HepG2 (cell line): ENCODE measurements around the gene LIN28A. TPM values are rescaled to one million over a fixed set of nuclear protein-coding genes. Genes with fewer than 3 reads are reported as not detected.

Experiments
- BRD4 ChIP-seq: sonication (generic); formaldehyde crosslinking; IDR thresholded peaks from 2 replicates; pipeline ENCODE4 v1.4.0; 2020; ENCODE audit warnings: missing genetic modification reagents
- CREB1 ChIP-seq, 2 experiments: fragments of 450-650 bp in 1 of 2; IDR thresholded peaks; 2 replicates each; pipeline ENCODE4 v1.6.1; 2016 to 2017; ENCODE audit warnings: control low read depth in 1 of 2, mild to moderate bottlenecking in 1 of 2, missing compliant biosample characterization in 1 of 2, missing genetic modification characterization in 1 of 2
- EZH2 ChIP-seq: conservative IDR thresholded peaks from 2 replicates; pipeline ENCODE4 v1.6.1; 2012; ENCODE audit warnings: mild to moderate bottlenecking, low read depth, low read length, moderate library complexity
- FOXK1 ChIP-seq: sonication (generic); formaldehyde crosslinking; IDR thresholded peaks from 2 replicates; pipeline ENCODE4 v1.4.0; 2020; ENCODE audit warnings: low read depth, missing genetic modification reagents, borderline replicate concordance
- HNRNPUL1 ChIP-seq: fragments of 200-400 bp; formaldehyde crosslinking; IDR thresholded peaks from 2 replicates; pipeline ENCODE4 v1.6.1; 2017; ENCODE audit warnings: low read depth, mild to moderate bottlenecking, low read length, moderate library complexity
- KDM6A ChIP-seq: IDR thresholded peaks from 2 replicates; pipeline ENCODE4 v1.6.1; 2016; ENCODE audit warnings: low read depth
- ZMYM4 ChIP-seq: sonication (generic); formaldehyde crosslinking; IDR thresholded peaks from 2 replicates; pipeline ENCODE4 v1.8.1; 2023; ENCODE audit warnings: mild to moderate bottlenecking, missing genetic modification reagents
- ZNF20 ChIP-seq: sonication (generic); formaldehyde crosslinking; IDR thresholded peaks from 2 replicates; pipeline ENCODE4 v1.4.0; 2020; ENCODE audit warnings: mild to moderate bottlenecking, moderate library complexity, missing genetic modification reagents
- ZNF766 ChIP-seq: sonication (generic); formaldehyde crosslinking; IDR thresholded peaks from 2 replicates; pipeline ENCODE4 v1.5.0; 2020; ENCODE audit warnings: missing genetic modification reagents, borderline replicate concordance
- ZNF775 ChIP-seq: sonication (generic); formaldehyde crosslinking; IDR thresholded peaks from 2 replicates; pipeline ENCODE4 v1.4.0; 2020; ENCODE audit warnings: missing genetic modification reagents, mild to moderate bottlenecking, moderate library complexity, borderline replicate concordance
- polyA plus RNA-seq, 8 experiments: library from polyadenylated mRNA; depleted of rRNA in 3 of 8; stranded (reverse) in 7 of 8; unstranded in 1 of 8; fragments of >200 nt; fragmentation: Illumina TruSeq in 4 of 8; extraction: Trizol in 4 of 8; gene quantifications; 2 replicates each; pipeline versions ENCODE4 v1.2.1 to v1.2.3, GENCODE V29; 2011 to 2016; ENCODE audit warnings: low read depth in 4 of 8, missing spikeins in 1 of 8, mixed read lengths in 1 of 8; ENCODE audit not compliant: insufficient read depth in 1 of 8
- total RNA-seq, 5 experiments: library from RNA; depleted of rRNA; stranded (reverse); fragments of >200 nt; fragmentation: Illumina TruSeq; extraction: Trizol; gene quantifications; 2 replicates each; pipeline ENCODE4 v1.2.3, GENCODE V29; 2016; ENCODE audit warnings: low read depth in 1 of 5
- TF ChIP-seq, protein P1 (sequence below): sonication (generic); formaldehyde crosslinking; IDR thresholded peaks from 2 replicates; pipeline ENCODE4 v1.4.0; 2020; ENCODE audit warnings: missing genetic modification reagents, borderline replicate concordance
- TF ChIP-seq, protein P2 (sequence below): sonication (generic); formaldehyde crosslinking; IDR thresholded peaks from 2 replicates; pipeline ENCODE4 v1.4.0; 2020; ENCODE audit warnings: low read depth, mild to moderate bottlenecking, missing genetic modification reagents
- TF ChIP-seq, protein P3 (sequence below): sonication (generic); formaldehyde crosslinking; IDR thresholded peaks from 2 replicates; pipeline ENCODE4 v1.8.0; 2022; ENCODE audit warnings: mild to moderate bottlenecking, missing genetic modification reagents, borderline replicate concordance
- TF ChIP-seq, protein P4 (sequence below): IDR thresholded peaks from 2 replicates; pipeline ENCODE4 v1.6.1; 2016; ENCODE audit warnings: low read depth, missing genetic modification reagents, missing compliant biosample characterization
- TF ChIP-seq, protein P5 (sequence below): sonication (generic); formaldehyde crosslinking; IDR thresholded peaks from 2 replicates; pipeline ENCODE4 v1.4.0; 2020; ENCODE audit warnings: missing genetic modification reagents

LIN28A gene
- total and polyA plus RNA-seq, 2 of the 13 experiments (the other 11 are each of a cell fraction or from before 2014, with no cell fraction given), result not detected

DNA sequence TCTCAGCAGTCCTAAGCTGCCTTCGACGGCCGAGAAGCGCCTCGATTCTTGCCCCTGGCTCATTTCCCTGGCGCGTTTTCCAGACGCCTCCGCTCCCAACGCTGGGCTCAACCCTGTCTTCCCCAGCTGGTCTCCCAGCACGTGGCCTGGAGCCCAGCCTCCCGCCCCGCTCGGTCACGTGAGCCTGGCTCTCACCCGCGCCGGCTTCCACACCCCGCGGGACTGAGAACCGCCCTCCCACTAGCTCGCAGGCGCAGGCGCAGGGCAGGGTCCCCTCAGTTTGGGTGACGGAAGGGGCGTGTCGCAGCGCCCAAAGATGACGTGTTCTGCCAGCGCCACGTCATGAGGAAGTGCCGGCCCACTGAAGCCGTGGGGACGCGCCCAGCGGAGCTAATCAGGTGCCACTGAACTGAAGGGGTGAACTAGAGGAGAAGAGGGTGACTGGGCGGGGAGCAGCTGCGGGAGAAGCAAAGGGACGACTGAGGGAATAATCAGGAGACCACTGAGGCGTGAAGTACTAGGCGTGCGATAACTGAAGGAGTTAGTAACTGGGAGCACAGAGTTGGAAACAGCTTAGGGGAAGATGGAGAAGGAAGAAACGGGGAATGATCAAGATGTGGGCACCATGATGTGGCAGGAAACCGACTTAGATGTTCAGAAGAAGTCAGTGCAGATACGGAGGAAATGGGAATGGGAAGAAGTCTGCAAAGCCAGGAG is 21.5 kb downstream of the LIN28A start, which contains the start of gene DHDDS (continued):
- TF ChIP-seq, protein P1, sequence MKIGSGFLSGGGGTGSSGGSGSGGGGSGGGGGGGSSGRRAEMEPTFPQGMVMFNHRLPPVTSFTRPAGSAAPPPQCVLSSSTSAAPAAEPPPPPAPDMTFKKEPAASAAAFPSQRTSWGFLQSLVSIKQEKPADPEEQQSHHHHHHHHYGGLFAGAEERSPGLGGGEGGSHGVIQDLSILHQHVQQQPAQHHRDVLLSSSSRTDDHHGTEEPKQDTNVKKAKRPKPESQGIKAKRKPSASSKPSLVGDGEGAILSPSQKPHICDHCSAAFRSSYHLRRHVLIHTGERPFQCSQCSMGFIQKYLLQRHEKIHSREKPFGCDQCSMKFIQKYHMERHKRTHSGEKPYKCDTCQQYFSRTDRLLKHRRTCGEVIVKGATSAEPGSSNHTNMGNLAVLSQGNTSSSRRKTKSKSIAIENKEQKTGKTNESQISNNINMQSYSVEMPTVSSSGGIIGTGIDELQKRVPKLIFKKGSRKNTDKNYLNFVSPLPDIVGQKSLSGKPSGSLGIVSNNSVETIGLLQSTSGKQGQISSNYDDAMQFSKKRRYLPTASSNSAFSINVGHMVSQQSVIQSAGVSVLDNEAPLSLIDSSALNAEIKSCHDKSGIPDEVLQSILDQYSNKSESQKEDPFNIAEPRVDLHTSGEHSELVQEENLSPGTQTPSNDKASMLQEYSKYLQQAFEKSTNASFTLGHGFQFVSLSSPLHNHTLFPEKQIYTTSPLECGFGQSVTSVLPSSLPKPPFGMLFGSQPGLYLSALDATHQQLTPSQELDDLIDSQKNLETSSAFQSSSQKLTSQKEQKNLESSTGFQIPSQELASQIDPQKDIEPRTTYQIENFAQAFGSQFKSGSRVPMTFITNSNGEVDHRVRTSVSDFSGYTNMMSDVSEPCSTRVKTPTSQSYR (CRISPR knock-in tag), result peak; percentile 68
- TF ChIP-seq, protein P2, sequence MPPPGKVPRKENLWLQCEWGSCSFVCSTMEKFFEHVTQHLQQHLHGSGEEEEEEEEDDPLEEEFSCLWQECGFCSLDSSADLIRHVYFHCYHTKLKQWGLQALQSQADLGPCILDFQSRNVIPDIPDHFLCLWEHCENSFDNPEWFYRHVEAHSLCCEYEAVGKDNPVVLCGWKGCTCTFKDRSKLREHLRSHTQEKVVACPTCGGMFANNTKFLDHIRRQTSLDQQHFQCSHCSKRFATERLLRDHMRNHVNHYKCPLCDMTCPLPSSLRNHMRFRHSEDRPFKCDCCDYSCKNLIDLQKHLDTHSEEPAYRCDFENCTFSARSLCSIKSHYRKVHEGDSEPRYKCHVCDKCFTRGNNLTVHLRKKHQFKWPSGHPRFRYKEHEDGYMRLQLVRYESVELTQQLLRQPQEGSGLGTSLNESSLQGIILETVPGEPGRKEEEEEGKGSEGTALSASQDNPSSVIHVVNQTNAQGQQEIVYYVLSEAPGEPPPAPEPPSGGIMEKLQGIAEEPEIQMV (CRISPR knock-in tag), result peak; percentile 78; the same call in 1 of the 2 replicates
- TF ChIP-seq CREB1 (IDR thresholded peaks at IDR 0.05) (peak; percentile 99), CREB1 (CRISPR knock-in tag; IDR thresholded peaks at IDR 0.05) (peak; percentile 100), HNRNPUL1 (no peak), BRD4 (0 out of 2 replicates have a peak, but pooled peaks have one; percentile 5), ZMYM4 (CRISPR knock-in tag) (peak; percentile 98), KDM6A (CRISPR knock-in tag) (no peak), ZNF766 (CRISPR knock-in tag) (peak; percentile 99), ZNF775 (peak; percentile 90), EZH2 (no peak), FOXK1 (CRISPR knock-in tag) (peak; percentile 96), ZNF20 (CRISPR knock-in tag) (no peak)
- TF ChIP-seq, protein P3, sequence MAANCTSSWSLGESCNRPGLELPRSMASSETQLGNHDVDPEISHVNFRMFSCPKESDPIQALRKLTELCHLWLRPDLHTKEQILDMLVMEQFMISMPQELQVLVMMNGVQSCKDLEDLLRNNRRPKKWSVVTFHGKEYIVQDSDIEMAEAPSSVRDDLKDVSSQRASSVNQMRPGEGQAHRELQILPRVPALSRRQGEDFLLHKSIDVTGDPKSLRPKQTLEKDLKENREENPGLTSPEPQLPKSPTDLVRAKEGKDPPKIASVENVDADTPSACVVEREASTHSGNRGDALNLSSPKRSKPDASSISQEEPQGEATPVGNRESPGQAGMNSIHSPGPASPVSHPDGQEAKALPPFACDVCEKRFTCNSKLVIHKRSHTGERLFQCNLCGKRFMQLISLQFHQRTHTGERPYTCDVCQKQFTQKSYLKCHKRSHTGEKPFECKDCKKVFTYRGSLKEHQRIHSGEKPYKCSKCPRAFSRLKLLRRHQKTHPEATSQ (CRISPR knock-in tag), result peak; percentile 96
- TF ChIP-seq, protein P4, sequence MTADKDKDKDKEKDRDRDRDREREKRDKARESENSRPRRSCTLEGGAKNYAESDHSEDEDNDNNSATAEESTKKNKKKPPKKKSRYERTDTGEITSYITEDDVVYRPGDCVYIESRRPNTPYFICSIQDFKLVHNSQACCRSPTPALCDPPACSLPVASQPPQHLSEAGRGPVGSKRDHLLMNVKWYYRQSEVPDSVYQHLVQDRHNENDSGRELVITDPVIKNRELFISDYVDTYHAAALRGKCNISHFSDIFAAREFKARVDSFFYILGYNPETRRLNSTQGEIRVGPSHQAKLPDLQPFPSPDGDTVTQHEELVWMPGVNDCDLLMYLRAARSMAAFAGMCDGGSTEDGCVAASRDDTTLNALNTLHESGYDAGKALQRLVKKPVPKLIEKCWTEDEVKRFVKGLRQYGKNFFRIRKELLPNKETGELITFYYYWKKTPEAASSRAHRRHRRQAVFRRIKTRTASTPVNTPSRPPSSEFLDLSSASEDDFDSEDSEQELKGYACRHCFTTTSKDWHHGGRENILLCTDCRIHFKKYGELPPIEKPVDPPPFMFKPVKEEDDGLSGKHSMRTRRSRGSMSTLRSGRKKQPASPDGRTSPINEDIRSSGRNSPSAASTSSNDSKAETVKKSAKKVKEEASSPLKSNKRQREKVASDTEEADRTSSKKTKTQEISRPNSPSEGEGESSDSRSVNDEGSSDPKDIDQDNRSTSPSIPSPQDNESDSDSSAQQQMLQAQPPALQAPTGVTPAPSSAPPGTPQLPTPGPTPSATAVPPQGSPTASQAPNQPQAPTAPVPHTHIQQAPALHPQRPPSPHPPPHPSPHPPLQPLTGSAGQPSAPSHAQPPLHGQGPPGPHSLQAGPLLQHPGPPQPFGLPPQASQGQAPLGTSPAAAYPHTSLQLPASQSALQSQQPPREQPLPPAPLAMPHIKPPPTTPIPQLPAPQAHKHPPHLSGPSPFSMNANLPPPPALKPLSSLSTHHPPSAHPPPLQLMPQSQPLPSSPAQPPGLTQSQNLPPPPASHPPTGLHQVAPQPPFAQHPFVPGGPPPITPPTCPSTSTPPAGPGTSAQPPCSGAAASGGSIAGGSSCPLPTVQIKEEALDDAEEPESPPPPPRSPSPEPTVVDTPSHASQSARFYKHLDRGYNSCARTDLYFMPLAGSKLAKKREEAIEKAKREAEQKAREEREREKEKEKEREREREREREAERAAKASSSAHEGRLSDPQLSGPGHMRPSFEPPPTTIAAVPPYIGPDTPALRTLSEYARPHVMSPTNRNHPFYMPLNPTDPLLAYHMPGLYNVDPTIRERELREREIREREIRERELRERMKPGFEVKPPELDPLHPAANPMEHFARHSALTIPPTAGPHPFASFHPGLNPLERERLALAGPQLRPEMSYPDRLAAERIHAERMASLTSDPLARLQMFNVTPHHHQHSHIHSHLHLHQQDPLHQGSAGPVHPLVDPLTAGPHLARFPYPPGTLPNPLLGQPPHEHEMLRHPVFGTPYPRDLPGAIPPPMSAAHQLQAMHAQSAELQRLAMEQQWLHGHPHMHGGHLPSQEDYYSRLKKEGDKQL (CRISPR knock-in tag), result peak; percentile 67; the same call in 1 of the 2 replicates
- TF ChIP-seq, protein P5, sequence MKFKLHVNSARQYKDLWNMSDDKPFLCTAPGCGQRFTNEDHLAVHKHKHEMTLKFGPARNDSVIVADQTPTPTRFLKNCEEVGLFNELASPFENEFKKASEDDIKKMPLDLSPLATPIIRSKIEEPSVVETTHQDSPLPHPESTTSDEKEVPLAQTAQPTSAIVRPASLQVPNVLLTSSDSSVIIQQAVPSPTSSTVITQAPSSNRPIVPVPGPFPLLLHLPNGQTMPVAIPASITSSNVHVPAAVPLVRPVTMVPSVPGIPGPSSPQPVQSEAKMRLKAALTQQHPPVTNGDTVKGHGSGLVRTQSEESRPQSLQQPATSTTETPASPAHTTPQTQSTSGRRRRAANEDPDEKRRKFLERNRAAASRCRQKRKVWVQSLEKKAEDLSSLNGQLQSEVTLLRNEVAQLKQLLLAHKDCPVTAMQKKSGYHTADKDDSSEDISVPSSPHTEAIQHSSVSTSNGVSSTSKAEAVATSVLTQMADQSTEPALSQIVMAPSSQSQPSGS, result peak; percentile 90
